NOMO-1 treated with dmso at 0.1 percent for 144 hours (cell line): Measurements from ENCODE around the gene GDF7.

Experiments
- DNase-seq: peaks from one replicate; lab custom pipeline; 2025; ENCODE audit not compliant: unreplicated experiment; lab: John Stamatoyannopoulos, UW

Gene GDF7

DNA sequence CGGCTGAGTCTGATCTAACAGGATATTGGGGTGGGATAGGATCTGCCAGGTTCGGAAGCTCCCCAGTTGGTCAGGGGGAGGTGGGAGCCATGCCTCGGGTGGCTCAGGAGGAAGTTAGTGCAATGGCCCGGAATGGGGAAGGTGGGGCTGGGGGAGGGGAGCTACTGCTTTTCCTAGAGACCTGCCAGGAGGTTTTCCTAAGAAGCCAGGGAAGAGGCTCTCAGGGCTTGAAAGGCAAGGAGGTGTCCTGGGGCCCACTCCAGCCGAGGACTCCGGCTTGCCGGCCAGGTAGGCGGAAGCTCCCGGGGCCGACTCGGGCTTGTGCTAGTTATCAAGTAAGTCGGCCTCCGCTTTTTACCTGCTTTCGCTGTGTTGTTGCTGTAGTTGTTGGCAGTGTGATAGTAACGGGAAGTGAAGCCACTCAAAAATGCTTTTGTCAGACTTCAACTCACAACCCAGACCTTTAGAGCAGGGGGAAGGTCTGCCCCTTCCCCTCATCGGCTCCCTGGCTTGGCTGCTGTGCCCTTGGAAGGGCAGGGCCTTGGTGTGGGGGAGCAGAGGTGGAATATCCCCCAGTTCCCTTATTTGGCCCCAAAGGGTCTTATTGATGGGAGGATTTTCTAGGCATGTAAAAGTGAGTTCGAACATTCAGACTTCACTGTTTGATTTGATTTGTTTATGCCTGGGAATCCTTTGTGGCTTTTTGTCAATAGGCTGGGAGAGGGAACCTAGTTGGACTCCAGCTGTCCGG, 5.4 kb downstream of the GDF7 start:
- no peak for DNase-seq

DNA sequence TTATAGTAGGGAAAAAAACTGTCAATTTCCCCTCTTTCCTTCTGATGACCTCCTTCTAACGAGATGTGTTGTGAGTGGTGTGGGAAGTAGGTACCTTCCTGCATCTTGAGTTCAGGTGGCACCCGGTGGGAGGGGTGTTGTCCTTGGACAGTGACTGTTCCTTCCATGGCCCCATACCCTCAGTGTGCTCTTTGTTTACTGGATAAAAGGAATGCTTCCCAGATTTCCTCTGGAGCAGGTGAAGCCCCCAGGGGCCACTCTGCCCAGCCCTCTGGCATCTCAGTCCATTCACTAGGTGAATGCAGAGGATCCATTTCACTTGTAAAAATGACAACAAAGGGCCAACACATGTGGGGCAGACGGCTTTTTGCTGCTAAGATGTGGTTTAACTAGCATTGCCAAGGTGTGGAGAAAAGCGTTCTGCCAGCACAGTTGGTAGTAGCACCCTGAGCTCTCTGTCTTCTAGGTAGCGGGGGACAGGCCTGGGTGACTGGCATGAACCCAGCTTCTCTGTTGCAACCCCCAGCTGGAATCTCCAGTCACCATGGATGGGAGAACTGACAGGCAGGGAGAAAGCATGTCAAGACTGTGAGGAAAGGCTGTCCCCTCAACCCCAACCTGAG, 6.9 kb downstream of the GDF7 start:
- DNase-seq = no peak

DNA sequence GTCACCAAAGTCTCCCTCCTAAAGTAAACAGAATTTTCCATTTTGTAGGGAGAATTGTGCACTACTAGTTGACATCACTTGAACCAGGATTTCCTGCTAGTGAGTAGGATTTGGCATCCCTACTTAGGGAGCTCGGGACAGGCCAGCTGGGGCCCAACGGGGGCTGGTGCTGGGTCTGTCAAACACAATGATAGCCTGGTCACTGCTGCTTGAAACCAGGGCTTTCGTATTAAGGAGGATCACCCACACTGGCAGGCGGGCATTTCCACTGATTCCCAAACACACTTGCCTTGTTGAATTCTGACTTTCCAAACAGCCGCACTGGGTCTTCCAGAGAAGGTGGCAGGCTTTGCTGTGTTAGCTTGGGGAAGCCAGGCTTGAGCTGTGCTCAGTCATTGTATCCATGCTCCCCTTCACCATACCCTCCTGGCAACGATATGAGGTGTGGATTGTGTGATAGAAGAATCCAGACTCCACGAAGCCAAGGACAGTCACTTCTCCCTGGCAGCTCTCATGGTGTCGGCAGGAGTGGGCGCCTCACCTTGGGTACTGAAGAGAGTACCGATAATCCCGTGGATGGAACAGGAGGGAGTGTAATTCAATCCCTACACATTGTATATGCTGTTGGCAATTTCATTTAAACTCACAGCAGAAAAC, 7.5 kb downstream of the GDF7 start:
- no peak for DNase-seq

DNA sequence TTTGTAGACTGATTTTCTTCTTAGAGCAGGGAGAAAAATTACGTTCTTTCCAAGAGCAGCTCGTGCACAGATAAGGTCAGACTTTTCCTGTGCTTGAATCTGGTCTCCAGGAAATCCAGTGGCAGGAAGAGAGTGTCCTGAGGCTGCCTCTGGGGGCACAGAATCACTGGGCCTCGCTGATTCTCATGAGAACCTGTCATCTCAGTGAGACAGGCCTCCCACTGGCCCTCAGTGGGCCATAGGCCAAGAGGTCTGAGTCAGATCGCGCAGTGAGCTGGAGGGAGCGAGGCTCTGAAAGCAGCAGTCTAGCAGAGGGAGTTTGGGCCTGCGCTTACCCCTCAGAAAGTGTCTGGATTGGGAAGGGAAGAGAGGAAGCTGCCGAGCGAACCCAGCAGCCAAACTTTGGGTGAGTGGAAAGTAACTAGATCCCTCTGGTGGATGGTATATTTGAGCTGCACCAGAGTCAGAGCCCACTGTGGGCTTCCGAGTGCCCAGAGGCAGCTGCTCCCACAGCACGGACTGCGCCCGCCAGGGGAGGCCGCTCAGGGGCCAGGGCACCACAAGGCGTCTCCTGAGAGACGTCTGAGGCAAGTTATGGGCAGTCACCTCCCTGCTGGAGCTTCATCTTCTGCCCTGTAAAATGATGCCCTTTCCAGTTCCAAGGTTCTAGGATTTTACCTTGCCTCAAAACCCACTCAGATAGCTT, 8.2 kb downstream of the GDF7 start:
- DNase-seq = no peak

DNA sequence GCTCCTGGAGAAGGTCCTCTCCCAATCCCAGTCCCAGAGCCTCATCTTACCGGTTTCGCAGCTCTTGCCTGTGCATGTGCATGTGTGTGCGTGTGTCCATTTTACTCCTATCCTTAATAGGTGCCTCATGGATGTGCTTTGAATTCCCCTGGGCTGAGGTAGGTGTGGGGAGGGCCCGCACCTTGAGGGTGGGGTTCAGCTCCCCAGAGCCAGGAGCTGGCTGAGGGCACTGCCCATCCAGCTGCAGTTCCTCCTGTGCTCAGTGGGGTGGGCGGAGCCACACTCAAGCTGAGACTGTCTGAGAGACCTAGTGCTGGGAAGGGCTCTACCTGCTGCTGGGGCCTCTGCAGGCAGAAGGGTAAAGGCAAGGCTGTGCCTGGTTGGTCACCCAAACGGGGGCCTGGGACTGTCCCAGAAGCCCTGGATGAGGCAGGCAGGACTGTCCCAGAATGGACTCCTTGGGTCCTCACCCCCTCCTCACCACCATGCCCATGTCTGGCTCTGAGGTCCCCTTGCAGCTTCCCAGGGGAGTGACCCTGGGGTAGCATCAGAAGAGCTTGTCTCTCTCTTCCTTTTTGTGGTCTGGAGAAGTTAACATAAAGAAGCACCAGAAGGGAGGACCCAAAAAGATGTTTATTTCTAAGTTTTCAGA, 8.9 kb downstream of the GDF7 start:
- no peak for DNase-seq

DNA sequence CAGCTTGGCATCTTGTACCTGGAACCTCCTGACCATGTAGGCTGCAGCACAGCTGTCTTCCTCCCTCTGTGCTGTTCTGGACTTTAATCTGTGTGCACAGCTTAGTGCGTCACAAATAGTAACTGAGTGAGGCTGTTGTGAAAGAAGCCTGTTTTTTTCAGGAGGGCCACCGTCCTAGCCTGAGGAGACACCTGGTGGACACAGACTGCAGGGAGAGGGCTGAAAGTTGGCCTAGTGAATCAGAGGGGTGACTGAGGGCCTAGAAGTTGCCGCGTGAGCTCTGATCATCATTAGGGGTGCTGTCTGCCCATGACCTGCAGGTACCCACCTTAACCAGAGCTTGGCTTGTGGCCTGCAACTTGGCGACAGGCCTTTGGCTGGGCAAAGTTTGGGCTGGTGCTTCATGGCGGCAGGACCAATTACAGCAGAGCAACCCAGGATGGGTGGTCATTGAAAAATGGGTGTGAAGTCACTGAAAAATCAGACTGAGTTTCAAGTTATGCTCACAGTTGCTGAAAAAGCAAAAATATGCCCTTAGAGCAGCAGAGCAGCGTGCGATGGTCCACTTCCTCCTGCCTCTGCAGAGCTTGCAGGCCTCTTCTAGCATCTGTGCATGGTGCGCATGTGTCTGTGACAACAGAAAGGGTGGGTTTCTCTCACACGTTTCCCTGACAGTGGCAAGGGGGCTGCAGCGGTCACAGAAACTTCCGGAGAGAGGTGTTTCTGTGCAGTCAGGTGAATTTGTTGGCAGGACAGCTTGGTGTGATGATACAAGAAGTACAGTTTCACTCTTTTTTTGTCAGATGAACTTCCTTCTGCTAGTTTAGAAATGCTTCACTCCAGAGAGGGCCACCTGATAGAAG, 9.6 kb downstream of the GDF7 start:
- no peak for DNase-seq

DNA sequence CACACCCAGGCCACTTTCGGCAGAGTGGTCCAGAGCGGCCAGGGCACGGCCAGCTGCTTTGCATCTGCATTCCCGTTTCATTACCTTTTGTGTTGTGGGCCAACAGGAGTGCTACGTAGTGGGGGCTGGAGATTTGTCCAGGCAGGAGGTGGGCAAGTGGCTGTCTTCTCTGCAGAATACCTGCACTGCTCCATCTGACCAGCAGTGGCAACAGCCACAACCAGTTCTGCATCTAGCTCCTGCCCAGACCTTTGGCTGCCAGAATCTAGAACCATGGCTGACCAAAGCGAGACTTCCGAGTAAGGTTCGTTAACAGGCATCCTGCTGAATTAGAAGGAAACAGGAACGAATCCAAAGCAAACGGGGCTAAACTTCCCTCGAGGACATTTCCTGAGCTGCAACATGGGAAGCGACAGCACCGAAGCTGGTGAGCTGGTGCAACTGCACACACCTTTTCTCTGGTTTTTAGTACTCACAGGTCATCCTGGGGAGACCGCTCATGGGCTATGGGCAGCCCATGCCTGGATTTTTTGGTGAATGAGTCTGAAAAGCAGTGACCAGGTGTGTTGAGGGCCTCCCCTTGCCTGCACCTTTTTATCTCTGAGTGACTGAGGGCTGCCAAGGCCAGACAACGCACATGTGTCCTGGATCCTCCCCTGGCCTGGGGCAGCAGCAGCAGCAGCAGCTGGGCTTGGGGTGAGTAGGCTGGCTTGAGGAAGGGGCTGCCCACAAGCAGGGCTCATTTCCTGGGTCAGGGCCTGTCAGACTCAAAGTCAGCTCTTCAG, 10.5 kb downstream of the GDF7 start:
- no peak for DNase-seq

DNA sequence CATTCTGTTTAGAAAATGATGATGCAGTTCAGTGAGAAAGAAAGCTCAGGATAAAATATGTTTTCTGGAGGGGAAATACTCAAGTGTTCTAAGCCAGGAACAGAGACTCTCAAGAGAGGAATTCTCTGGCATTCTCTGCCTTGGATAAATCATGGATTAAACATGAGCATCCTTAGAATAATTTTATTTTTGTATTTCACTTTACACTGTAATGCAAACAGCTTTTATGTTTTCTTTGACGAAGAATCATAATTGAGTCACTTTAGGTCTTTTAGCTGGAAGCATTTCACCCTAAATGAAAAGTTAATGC, 11.1 kb downstream of the GDF7 start:
- DNase-seq = no peak

DNA sequence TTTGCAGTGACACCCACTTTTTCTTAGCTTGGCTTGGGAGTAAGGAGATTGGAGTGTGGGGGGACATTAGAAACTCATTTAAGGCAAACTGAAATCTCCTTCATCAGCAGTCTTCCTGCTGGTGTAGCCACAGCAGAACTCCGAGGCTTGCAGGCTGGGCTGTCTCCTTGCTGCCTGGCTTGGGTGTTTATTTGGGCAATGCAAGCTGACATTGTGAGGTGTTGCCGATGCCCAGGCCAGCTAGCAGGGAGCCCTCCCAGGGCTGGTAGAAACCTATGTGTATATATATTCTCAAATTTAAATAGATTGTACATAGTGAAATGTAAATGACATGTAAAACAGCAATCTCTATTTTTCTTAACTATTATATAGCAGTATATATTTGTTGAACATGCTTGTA, 11.8 kb downstream of the GDF7 start:
- no peak for DNase-seq

DNA sequence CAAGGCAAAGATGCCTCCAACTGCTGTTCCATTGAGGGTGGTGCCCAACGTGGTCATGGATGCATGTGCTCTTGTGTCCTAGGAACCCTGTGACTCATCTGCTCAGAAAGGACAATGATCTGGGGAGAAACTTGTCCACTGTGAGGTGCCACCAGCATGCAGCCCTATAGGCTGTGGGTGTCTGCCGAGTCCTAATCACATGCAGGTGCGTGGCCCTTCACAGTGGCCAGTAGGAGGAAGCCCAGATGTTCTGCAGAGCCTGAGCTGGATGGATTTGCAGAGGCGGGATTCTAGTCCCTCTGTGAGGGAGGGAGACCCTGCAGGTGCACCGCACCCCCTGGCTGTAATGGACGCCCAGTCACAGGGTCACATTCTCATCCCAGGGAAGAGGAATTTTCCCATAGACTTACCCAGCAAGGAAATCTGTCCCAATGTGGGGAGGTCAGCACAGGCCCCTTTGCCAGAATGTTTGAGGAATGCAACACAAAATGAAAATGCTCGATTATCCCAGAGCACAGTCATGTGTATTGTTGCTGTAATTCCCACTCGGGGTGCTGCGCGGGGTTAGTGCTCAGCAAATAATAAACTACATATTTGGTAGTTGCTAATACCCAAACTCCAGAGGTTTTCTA, 13.9 kb downstream of the GDF7 start:
- DNase-seq = no peak

DNA sequence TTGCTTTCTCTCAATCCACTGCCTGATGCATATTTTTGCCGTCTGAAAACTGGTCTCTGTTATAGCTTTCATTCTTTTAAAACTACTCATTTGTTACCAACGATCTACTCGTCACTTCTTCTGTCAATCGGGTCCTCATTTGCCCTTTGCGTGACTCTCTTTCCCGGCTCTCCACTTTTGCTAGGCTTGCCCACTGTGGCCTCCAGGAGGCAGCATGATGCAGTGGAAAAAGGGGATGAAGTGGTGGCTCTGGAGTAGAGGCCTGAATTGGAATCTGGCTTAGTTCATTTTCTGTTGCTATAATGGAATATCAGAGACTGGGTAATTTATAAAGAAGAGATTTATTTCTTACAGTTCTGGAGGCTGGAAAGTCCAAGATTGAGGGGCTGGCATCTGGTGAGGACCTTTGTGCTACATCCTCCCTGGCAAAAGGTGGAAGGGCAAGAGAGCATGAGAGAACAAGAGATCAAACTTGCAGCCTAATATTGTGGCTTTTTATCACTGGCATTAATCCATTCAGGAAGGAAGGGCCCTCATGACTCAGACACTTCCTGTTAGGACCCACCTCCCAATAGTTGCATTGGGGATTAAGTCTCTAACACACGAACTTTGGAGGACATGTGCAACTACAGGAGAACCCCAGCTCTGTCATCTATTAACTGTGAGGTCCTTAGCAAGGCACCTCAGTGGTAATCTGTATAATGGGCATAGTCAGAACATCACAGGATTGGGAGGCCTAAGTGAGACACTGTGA, 15.4 kb downstream of the GDF7 start:
- DNase-seq = no peak

DNA sequence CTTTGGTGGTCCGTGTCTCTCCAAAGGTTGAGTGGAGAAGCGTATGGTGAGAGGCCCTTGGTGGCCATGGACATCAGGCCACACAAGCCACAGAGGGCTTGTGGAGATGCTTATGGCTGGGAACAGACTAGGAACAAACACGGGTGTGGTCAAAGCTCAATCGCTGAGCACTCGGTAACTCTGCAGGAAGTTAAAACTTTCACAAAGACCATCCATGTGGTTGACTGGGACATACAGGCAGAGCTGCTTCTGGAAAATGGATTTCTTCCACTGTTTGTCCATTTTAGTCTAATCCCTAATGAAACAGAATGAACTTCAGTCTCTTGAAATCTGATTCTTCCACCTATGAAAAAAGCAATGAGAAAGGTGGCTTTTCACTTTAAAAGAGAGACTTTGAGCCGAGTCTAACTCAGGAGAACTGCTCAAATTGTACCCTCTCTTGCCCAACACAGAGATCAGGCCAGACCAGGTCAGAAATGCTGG, 17.7 kb downstream of the GDF7 start:
- DNase-seq = no peak

DNA sequence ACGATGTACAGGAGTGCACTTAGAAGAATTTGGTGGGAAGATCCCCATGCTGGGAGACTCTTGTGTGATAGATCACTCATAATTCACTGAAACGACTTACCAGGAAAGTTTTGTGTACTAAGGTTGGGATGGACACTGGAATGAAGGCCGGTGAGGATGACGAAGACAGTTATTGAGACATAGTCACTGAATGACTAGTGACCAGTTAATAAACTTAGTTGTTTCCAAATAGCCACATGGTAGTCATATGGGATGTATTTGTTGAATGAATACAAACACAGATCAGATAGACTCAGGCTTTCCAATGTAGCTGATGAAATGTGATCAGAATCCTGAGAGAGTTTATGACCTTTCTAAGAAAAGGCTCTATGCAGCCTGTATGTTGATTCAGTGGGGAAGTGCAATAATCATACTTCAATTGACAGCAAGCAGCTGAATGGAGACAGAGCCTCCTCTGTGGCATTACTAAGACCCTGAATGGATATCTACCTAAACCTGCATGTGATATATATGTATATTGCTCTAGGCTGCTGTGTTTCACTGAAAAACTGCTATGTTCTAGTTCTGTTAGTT, 20.4 kb downstream of the GDF7 start:
- no peak for DNase-seq

DNA sequence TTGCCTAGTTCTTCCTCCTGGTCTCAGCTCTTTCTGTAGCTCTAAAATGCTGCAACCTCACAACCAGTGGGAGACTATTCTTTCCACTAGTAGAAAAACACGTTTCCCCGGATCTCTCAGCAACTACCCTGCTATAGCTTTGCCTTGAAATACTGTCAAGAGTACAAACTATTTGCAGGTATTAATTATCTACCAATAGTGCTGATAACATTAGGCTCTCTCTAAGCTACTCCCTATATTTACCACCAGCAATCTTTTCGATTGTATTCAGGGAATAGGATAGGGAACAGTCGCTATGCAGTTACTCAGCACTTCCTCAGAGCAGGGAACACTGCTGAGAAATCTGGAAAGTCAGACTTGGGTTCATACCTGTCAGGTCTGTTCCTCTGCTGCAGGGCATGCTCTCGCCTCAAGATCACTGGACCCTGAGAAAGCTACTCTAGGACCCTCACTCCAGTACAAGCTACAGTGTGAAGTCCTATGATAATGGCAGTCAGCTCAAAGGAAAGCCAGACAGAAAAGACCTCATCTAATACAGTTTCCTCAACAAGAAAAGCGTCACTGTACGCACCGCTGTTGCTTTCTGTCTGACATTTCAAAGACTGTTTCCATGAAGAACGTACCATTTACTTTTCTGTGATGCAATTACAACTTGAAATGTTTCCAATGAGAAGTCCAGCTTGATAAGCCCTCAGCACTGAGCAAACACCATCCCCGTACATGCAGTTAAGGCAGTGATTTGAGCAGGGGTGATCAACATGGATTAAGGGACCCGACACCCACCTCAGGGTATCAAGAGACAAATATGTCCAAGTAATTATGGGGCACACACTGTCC, 22.7 kb downstream of the GDF7 start:
- no peak for DNase-seq

DNA sequence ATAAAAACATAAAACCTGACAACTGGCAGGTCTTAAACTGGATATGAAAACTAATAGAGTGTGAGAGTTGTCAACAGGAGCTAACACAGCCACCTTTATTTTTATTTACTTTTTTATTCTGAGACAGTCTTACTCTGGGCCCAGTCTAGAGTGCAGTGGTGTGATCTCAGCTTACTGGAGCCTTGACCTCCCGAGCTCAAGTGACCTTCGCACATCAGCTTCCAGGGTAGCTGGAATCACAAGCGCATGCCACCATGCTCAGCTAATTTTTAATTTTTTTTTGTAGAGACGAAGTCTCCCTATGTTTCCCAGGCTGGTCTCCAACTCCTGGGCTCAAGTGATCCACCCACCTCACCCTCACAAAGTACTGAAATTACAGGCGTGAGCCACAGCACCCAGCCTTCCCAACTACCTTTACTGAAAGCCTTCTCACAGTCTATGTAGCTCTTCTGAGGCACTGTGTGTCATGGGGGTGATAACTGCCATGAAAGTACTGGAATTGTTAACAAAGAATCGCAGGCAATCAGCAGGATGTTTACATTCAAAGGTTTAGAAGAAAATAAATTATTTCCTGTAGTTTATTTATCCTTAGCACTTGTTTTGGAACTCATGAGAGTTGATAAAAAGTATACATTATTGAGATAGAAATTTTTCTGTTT, 24.3 kb downstream of the GDF7 start:
- DNase-seq = no peak

DNA sequence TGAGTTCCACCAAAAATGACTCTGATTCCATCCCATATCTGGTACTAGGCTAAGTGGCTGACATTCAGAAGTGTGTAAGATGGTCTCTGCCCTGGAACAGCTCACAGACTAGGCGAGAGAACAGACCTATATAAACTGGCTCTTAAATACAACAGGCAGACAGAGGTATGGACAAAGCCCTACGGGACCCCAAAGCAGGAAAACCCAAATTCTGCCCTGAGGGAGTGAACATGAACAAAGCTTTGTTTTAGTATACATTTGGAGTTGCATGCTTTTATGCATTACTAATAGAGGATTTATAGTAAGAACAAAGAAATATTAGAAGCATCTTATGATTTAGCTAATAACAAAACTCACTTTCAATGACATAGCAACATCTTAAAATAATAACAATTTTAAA, 25.1 kb downstream of the GDF7 start:
- no peak for DNase-seq

DNA sequence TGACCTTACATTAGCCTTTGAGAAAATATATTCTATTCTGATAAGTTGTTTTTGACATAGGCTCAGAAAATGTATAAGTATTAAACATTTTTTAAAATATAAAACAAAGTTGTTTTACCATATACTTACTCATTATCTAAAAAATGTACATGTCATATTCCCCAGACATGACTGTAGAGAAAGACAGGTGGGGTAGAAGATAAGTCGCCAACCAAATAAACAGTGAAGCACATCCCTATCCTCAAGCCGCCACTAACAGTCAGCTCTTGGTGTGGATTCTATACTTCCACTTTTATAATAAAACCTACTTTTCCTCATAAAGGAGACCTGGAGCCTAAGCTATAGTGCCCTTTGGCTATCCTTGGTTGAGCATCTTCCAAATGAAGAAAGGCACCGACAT, 26.4 kb downstream of the GDF7 start:
- DNase-seq = no peak
